GM12878 (cell line): ENCODE data around the gene AP3B1. TPM values are rescaled to one million over a fixed set of nuclear protein-coding genes. Genes with fewer than 3 reads are reported as not detected.

ENCODE experiments used
- ATAC-seq: fragments of 200-7000 bp; cut with Tn5 transposase; 3 replicates; pipeline ENCODE4 v1.9.1; 2020; ENCODE audit warnings: mild to moderate bottlenecking, moderate library complexity
- BruUV-seq: library from RNA; stranded (reverse); fragments of 400-500 nt; replicated peaks from 2 replicates; lab custom pipeline; 2021; lab: Mats Ljungman, UMichigan
- CTCF ChIA-PET: fragments of 300-600 bp; sonication (Branson Sonifier 250); formaldehyde crosslinking; extraction: SDS; loops from one replicate; lab custom pipeline; 2021; ENCODE audit warnings: inconsistent platforms; lab: Yijun Ruan, JAX
- POLR2A ChIA-PET: fragments of 350-600 bp; formaldehyde crosslinking; extraction: SDS; loops from one replicate; lab custom pipeline; 2021; ENCODE audit warnings: inconsistent platforms; lab: Charles Lee
- RAD21 ChIA-PET: fragments of 300-600 bp; sonication (Branson Sonifier 250); formaldehyde crosslinking; loops from one replicate; lab custom pipeline; 2023; ENCODE audit warnings: antibody characterized with exemption; ENCODE audit not compliant: unreplicated experiment; lab: Charles Lee
- SMC1A ChIA-PET: fragments of 300-600 bp; sonication (Branson Sonifier 250); formaldehyde crosslinking; loops from one replicate; lab custom pipeline; 2023; ENCODE audit not compliant: unreplicated experiment, uncharacterized antibody; lab: Charles Lee
- DNase-seq: peaks from one replicate; pipeline ENCODE4 v3.0.0-alpha.2; 2011; ENCODE audit warnings: low read depth, low spot score
- FAIRE-seq: peaks from 3 replicates; lab custom pipeline; 2011; peaks lifted over from hg19 to GRCh38; lab: Jason Lieb, UNC
- H2AFZ ChIP-seq: 2 replicates; pipeline ENCODE4 v1.6.0; 2011; ENCODE audit warnings: low read depth, low read length, control low read depth; ENCODE audit not compliant: control insufficient read depth
- H3K27ac ChIP-seq: 2 replicates; pipeline ENCODE4 v1.5.1; 2011; ENCODE audit warnings: control low read depth; ENCODE audit not compliant: control insufficient read depth, insufficient read depth
- H3K27me3 ChIP-seq, 2 experiments: replicated peaks in 1 of 2; 2 replicates each; pipeline versions ENCODE4 v1.6.0 to v1.6.1; 2011; ENCODE audit warnings: low read length in 1 of 2; ENCODE audit not compliant: control insufficient read depth in 2 of 2, insufficient read depth in 2 of 2
- H3K36me3 ChIP-seq, 2 experiments: 2 replicates each; pipeline ENCODE4 v1.5.1; 2011; ENCODE audit warnings: low read length in 1 of 2; ENCODE audit not compliant: control insufficient read depth in 2 of 2, insufficient read depth in 2 of 2
- H3K4me1 ChIP-seq: 2 replicates; pipeline ENCODE4 v1.6.1; 2011; ENCODE audit warnings: mild to moderate bottlenecking, low read length, moderate library complexity, mixed read lengths; ENCODE audit not compliant: control insufficient read depth, insufficient read depth
- H3K4me2 ChIP-seq: 2 replicates; pipeline ENCODE4 v1.6.0; 2011; ENCODE audit warnings: control low read depth; ENCODE audit not compliant: control insufficient read depth, insufficient read depth
- H3K4me3 ChIP-seq: fragments of 200-600 bp; sonication (generic); 2 replicates; pipeline ENCODE4 v1.5.1; 2016
- H3K79me2 ChIP-seq: 2 replicates; pipeline ENCODE4 v1.6.0; 2011; ENCODE audit warnings: low read length; ENCODE audit not compliant: control insufficient read depth, insufficient read depth
- H3K9ac ChIP-seq: 2 replicates; pipeline ENCODE4 v1.8.0; 2011; ENCODE audit warnings: low read length, control low read depth, mixed read lengths; ENCODE audit not compliant: control insufficient read depth, insufficient read depth
- H3K9me3 ChIP-seq: replicated peaks from 3 replicates; pipeline ENCODE4 v1.5.1; 2011; ENCODE audit warnings: mild to moderate bottlenecking, low read length; ENCODE audit not compliant: control insufficient read depth, insufficient read depth
- H4K20me1 ChIP-seq: 2 replicates; pipeline ENCODE4 v1.6.0; 2011; ENCODE audit not compliant: control insufficient read depth, insufficient read depth
- CHD2 ChIP-seq: IDR thresholded peaks from 2 replicates; pipeline ENCODE4 v1.6.1; 2011; ENCODE audit warnings: low read depth, low read length, improper control_type of control experiment, borderline replicate concordance
- EP300 ChIP-seq, 2 experiments: fragments of 150-350 bp in 1 of 2; IDR thresholded peaks; 2 replicates each; pipeline ENCODE4 v1.6.1; 2011 to 2012; ENCODE audit warnings: low read depth in 2 of 2, low read length in 2 of 2, borderline replicate concordance in 1 of 2, improper control_type of control experiment in 1 of 2, inconsistent platforms in 1 of 2; ENCODE audit not compliant: control insufficient read depth in 1 of 2
- KLF5 ChIP-seq: fragments of 450-650 bp; IDR thresholded peaks from 2 replicates; pipeline ENCODE4 v1.6.1; 2014; ENCODE audit warnings: mild to moderate bottlenecking; ENCODE audit not compliant: partially characterized antibody
- MEF2B ChIP-seq: fragments of 450-650 bp; IDR thresholded peaks from 2 replicates; pipeline ENCODE4 v1.6.1; 2018; ENCODE audit warnings: mild to moderate bottlenecking, moderate library complexity; ENCODE audit not compliant: partially characterized antibody, poor library complexity, severe bottlenecking
- NFYB ChIP-seq: IDR thresholded peaks from 2 replicates; pipeline ENCODE4 v1.6.1; 2011; ENCODE audit warnings: low read depth, mild to moderate bottlenecking, low read length, improper control_type of control experiment, moderate library complexity; ENCODE audit not compliant: insufficient read depth
- POLR2AphosphoS5 ChIP-seq: IDR thresholded peaks from 2 replicates; pipeline ENCODE4 v1.6.1; 2011; ENCODE audit warnings: mild to moderate bottlenecking, low read length, inconsistent platforms
- RB1 ChIP-seq: fragments of 450-650 bp; formaldehyde crosslinking; IDR thresholded peaks from 2 replicates; pipeline ENCODE4 v1.6.1; 2017; ENCODE audit warnings: mild to moderate bottlenecking, borderline replicate concordance
- RFX5 ChIP-seq: IDR thresholded peaks from 2 replicates; pipeline ENCODE4 v1.6.1; 2011; ENCODE audit warnings: low read depth, low read length, improper control_type of control experiment
- STAT3 ChIP-seq: IDR thresholded peaks from 2 replicates; pipeline ENCODE4 v1.6.1; 2011; ENCODE audit warnings: low read depth, low read length, improper control_type of control experiment
- TCF12 ChIP-seq: IDR thresholded peaks from 2 replicates; pipeline ENCODE4 v1.6.1; 2011; ENCODE audit warnings: low read depth, mild to moderate bottlenecking, low read length
- ZNF274 ChIP-seq: IDR thresholded peaks from one replicate; pipeline ENCODE4 v1.8.0; 2011; ENCODE audit not compliant: insufficient read length, insufficient read depth
- in situ Hi-C: fragments of 300-500 bp; cut with MboI; formaldehyde crosslinking; loops from 9 replicates; pipeline ENCODE4 v1.14.3; 2018; ENCODE audit warnings: mixed read lengths
- intact Hi-C: fragments of 100-400 bp; cut with micrococcal nuclease; formaldehyde crosslinking; loops from one replicate; pipeline ENCODE4 v1.14.2; 2022; ENCODE audit not compliant: unreplicated experiment
- polyA plus RNA-seq, 11 experiments: library from polyadenylated mRNA; depleted of rRNA in 4 of 11; unstranded in 6 of 11; stranded (reverse) in 5 of 11; fragments of >200 nt; fragmentation: Nextera tagmentation in 4 of 11; fragmentation: Illumina TruSeq in 1 of 11; extraction: Ambion mirVana in 4 of 11; extraction: Trizol in 1 of 11; gene quantifications; 1 replicate in 1 of 11; 2 replicates in 10 of 11; pipeline versions ENCODE4 v1.2.1 to v1.2.3, GENCODE V29; 2011 to 2016; ENCODE audit warnings: inconsistent platforms in 2 of 11, missing spikeins in 2 of 11, low read depth in 1 of 11
- total RNA-seq, 4 experiments: library from RNA; depleted of rRNA in 3 of 4; stranded (reverse); fragments of >200 nt in 3 of 4; fragmentation: Illumina TruSeq in 1 of 4; extraction: Trizol in 1 of 4; gene quantifications; 2 replicates each; pipeline versions ENCODE4 v1.2.1 to v1.2.3, GENCODE V29; 2013 to 2021
- TF ChIP-seq, protein P1 (sequence below): IDR thresholded peaks from 2 replicates; pipeline ENCODE4 v1.6.1; 2012; ENCODE audit warnings: low read depth, low read length, improper control_type of control experiment
- TF ChIP-seq, protein P2 (sequence below): IDR thresholded peaks from 2 replicates; pipeline ENCODE4 v1.6.1; 2011; ENCODE audit warnings: mild to moderate bottlenecking, low read depth, low read length, moderate library complexity; ENCODE audit not compliant: insufficient replicate concordance

AP3B1 gene
- total and polyA plus RNA-seq, 10 of the 15 experiments (the other 5 are each of a cell fraction or from before 2014, with no cell fraction given) = 30.9 to 70.8 (median 46.0) TPM

DNA sequence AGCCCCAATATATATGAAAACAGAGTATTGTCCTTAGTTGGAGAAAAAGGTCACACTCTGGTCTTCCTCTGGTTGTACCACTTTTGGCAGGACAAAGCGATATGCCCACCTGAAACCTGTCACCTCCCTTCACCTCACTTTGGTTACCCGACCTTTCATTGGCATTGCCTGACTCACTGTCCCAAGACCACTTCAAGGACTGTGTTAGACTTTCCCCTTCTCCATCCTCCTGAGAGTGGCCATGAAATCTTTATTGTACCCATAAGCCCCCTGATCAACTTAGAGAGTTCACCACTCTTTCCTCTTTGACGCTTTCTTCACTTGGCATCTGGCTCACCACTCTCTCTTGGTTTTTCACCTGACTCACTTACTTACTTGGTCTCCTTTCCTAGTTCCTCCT is 32.4 kb upstream of the AP3B1 start (continued):
- TF ChIP-seq KLF5 = no peak
- TF ChIP-seq MEF2B = no peak
- no peak for TF ChIP-seq POLR2AphosphoS5
- no peak for TF ChIP-seq RB1
- TF ChIP-seq, protein P1, sequence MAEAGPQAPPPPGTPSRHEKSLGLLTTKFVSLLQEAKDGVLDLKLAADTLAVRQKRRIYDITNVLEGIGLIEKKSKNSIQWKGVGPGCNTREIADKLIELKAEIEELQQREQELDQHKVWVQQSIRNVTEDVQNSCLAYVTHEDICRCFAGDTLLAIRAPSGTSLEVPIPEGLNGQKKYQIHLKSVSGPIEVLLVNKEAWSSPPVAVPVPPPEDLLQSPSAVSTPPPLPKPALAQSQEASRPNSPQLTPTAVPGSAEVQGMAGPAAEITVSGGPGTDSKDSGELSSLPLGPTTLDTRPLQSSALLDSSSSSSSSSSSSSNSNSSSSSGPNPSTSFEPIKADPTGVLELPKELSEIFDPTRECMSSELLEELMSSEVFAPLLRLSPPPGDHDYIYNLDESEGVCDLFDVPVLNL = no peak
- no peak for TF ChIP-seq NFYB

DNA sequence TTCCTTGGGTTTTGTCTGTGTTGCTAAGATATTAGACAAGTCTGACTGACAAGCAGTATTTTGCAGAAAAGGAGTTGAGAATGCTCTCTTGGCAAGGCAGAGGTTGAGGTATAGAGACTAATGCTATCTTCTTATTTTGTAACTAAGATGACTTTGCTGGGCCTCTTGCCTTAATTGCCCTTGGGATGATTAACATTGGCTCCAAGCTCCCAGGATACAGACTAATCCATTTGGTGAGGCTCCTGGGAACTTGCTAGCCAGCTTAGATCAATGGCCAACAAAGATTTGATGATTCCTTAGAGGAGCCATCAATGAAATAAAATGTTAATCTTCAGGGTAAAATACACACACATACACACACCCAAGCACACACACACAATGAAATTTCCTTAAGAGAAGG is 28.7 kb upstream of the AP3B1 start:
- H3K4me3 ChIP-seq = no peak overlapping the region
- no peak overlapping the region for H3K4me2 ChIP-seq
- intact Hi-C loops = loop anchor here (5.0 kb wide), 1 partner anchor 144 kb away; no protein-coding TSS in a partner anchor
- FAIRE-seq (no peak), ATAC-seq (no peak), DNase-seq (no peak)
- no peaks in the 10 kb centered on the region for H3K9me3 ChIP-seq
- ChIA-PET RAD21 (interaction anchor here (0.6 kb wide), 1 partner anchor 593 kb away, joined by 3 read pairs; no protein-coding TSS in a partner anchor), SMC1A (no interaction called here), CTCF (no interaction called here), POLR2A (no interaction called here)
- no peaks in the 10 kb centered on the region for H4K20me1 ChIP-seq
- no peak overlapping the region for H3K27ac ChIP-seq
- no peaks in the 10 kb centered on the region for H3K79me2 ChIP-seq
- no peaks in the 10 kb centered on the region for H3K27me3 ChIP-seq
- H2AFZ ChIP-seq = no peak overlapping the region
- no peak for TF ChIP-seq RFX5
- TF ChIP-seq EP300 (IDR thresholded peaks at IDR 0.05; ENCODE audit: borderline replicate concordance in 1 of 2, control insufficient read depth in 1 of 2, low read depth in 2 of 2, low read length in 2 of 2) = no peak
- TF ChIP-seq CHD2 = no peak
- no peak for TF ChIP-seq TCF12
- TF ChIP-seq, protein P2, sequence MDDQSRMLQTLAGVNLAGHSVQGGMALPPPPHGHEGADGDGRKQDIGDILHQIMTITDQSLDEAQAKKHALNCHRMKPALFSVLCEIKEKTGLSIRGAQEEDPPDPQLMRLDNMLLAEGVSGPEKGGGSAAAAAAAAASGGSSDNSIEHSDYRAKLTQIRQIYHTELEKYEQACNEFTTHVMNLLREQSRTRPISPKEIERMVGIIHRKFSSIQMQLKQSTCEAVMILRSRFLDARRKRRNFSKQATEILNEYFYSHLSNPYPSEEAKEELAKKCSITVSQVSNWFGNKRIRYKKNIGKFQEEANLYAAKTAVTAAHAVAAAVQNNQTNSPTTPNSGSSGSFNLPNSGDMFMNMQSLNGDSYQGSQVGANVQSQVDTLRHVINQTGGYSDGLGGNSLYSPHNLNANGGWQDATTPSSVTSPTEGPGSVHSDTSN = no peak
- TF ChIP-seq ZNF274 = no peak
- no peak for TF ChIP-seq STAT3
- no peaks in the 10 kb centered on the region for H3K36me3 ChIP-seq
- H3K4me1 ChIP-seq = no peaks in the 10 kb centered on the region
- no peak overlapping the region for H3K9ac ChIP-seq
- in situ Hi-C loops = no loop called here
- BruUV-seq = no TSS peak
